HG02623 (cell line): ENCODE results near the gene SPATA19.

ENCODE experiments used
- ATAC-seq: cut with Tn5 transposase; IDR thresholded peaks from one replicate; pipeline ENCODE4 v1.9.1; 2021; ENCODE audit warnings: moderate library complexity; ENCODE audit not compliant: unreplicated experiment

Gene SPATA19

GRCh38 chr11:133835593-133836548 lies 9.4 kb downstream of the SPATA19 start:
- ATAC-seq = no peak

DNA sequence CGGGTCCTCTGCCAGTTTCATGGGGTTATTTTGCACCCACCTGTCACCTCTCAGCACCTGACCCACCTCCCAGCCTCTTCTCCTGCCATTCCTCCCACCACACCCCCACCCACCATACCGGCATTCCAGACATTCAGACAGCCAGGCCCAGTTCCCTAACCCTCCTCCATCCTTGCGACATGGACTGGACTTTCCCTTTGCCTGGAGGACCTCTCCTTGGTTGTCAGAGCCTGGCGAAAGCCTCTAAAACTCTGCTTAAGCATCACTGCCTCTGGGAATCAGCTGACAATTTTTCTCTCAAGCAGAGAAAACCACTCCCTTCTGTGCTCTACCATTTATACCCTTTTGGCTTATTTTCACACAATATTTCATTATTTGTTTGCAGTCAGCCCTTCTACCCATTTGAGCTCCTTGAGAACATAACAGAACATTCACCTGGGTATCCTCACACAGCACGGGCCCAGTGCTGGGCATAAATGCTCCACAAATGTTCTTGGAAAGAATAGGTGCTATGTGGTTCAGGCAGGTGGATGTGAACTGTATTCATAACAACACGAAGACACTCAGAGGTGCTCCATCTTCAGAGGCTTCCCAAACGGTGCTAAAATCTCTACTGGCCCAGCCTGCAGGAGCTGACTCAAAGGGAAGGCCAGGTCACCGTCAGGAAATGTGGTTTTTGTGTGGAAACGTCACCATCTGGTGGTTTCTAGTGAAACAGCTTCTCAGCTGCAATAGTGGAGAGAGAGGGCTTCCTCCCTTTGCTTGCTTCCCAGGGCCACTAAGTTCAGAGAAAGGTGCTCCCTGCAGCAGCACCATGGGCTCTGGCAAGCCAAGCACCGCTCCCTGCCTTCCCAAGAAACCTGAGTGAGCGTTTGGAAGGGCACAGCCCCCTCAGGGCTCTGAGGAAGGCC lies 10.4 kb downstream of the SPATA19 start:
- peak; percentile 92 for ATAC-seq

DNA sequence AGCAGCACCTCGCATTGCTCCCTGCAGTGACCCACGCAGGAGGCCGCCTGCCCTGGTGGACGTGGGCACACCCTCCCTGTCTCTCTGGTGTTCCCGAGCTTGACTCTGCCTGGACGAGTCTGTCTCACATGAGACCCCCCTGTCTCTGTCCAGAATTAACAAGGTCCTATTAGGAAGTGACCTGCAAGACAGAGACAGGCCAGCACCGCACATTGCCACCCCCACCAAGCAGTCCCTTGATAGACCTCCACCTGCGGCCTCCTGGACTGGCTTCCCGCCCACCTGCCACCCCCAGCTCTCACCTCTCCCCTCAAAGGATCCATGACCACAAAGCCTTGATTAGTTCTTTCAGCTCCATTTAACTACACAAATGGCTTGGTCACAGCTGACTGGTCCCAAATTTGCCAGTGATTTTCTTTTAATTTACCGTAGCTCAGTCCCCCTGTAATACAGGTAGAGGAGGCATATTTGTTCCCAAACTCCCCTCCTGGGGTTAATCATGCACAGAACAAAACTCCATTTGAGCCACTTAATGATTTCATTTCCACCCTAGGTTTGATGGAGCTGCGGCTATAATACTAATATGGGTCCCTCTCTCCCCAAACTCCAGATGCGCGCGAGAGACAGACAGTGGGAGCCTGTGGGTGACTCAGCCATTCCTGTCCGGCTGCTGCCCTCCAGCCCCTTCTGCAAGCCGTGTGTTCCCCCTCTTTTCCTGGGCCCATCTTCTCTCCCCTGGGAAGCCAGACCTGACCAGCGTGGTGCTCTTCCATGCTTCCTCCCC lies 11.2 kb downstream of the SPATA19 start:
- ATAC-seq = no peak

DNA sequence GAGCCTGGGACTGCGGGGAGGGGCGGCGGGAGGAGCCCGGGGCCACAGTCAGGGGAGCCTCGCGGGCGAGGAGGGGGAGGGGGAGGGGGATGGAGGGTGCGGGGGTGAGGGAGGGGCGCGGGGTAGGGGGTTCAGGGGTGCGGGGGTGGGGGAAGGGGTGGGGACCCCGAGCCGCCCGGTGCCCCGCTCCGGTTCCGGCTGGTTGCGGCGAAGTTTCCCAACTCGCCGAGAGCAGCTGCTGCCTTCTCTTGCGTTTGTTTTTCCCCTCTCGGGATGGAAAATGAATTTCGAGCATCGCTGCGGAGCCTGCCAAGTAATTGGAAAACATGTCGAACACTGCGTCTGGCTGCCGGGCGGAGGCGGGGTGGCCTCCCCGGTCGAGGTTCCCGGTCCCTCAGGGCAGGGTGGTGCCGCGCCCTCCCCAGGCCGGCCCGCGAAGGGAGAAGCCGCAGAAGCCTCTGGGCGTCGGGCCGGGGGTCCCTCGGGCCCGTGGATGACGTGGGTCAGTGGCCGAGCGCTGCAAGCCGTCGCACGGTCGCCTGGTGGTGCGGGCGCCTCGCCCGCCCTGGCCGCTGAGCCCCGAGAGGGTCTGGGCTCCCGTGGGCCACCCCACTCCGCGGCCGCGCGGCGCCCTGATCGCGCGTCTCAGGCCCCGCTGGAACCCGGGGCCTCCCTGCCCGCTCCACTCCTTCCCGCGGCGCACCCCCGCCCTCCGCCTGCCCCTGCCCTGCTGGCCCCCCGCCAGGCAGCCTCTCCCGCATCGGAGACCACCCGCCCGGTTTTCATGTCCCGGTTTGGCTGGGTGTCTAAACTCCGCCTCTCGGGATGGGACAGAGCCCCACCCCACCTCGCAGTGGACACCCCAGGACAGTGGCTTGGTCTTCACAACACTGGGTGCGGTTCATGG lies 12.1 kb downstream of the SPATA19 start:
- no peak for ATAC-seq

DNA sequence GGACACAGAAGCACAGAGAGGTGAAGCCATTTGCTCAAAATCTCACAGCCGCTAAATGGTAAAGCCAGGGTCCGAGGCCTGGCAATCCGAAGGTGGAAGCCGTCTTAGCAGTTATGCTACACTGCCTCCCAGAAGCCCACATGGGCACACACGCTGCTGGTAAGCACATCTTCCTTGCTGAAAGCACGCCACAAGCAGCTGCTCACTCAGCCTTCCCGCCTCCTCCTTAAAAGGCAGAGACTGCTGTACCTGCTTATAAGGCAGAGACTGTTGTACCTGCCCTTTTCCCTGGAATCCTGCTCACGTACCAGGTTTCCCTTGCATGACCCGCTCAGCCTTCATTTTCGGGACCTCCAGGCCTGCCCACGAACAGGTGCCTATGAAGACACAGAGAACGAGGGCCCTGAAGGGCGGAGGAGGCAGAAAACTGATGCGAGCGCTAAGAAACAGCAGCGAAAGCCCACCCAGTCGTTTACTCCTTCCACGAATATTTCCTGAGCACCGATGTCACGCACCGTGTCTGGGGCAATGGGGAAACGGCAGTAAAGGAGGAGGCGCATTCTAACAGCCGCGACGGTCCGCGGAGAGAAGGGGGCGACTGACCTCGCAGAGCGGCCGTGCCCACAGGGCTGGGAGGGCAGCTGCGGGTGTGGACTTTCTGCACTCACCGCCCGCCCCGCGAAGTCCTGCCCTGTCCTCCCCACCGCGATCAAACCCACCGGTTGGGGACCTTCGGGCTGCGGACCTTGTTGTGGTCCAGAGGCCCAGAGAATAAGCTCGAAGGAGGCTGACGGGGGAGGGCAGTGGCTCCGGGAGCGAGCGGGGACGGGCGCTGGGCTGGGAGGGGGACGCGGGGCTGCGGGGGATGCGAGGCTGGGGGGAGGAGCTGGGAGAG lies 13.0 kb downstream of the SPATA19 start:
- ATAC-seq = no peak

DNA sequence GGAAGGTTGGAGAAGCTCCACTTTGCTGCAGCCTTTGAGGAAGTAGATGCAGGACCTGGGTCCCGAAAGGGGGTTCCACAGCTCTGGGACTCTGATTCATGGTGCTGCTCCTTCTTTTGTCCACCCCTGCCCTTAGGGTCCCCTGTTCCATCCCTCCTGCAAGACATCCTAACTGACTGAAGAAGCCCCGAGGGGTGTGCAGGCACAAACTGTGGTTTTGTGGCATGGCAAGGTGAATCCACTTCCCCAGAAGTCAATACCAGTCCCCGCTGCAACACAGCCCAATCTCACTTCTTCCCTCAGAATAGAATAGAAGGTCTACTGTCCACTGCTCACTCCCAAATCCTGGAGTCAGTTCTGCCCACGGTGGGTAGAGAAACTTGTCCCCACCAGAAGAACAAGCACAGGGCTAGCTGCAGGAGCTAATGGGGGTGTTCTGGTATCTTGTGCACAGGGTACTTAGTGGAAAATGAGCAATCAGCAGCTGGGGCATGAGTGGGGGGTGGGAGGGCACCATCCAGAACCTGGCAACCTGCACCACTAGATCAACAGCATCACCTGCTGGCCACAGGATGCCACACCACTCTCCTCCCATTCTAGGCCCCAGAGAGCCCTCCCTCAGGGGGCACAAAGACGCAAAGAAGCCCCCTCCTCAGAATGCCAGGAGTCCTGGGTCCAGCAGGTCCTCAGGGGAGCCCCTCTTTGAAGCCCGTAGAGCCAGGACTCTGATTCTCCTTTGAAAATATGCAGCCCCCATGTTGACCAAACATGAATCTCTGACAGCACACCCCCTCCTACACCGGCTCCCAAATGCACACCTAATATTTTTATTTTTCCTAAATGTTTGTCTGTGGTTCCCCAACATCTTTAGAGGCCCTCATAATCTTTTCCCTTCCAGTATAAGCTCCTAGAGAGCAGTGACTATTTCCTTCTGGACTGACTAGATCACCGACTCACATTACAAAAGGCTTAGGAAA lies 14.1 kb downstream of the SPATA19 start:
- ATAC-seq = no peak

GRCh38 chr11:133829566-133829965 lies 15.7 kb downstream of the SPATA19 start:
- ATAC-seq = no peak

GRCh38 chr11:133828871-133829270 lies 16.4 kb downstream of the SPATA19 start:
- ATAC-seq = no peak

DNA sequence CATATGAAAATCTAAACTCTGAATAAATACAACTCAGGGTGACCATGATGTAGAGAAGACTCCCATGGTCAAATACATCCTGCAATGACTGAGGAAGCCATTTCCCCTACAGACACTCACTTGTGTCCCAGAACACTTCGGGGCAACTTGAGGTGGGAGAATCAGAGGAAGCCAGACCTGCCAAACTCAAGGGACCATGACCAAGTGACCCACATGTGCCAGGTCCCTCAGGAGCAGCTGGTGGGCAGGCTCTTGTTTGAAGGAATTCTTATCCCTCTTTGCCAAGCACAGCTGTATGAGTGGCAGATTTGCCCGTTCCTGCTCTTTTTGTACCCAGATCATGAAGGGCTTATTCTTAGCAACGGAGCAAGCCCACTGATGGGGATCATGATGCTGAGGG lies 17.8 kb downstream of the SPATA19 start:
- ATAC-seq = no peak

GRCh38 chr11:133826866-133827265 lies 18.4 kb downstream of the SPATA19 start:
- ATAC-seq = no peak

DNA sequence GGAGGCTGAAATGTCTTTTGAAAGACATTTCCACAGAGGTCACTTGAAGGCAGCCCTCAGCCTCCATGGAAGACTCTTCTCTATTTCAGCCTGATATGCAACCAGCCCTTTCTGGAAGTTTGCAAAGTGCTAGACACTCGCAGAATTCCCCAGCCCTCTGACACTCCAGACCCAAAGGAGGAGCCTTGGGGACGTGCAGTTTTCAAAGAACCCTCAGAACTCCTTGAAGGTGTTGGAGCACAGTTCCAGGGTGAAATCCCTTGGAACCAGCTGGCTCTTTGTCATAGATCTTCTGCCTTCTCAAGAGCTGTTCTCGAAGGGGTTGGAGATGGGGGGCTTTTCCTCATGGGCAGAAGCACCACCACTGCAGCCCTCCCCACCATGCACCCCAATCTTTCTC lies 19.6 kb downstream of the SPATA19 start:
- ATAC-seq = no peak

- ATAC-seq = no peak
Observed at GRCh38 chr11:133825156-133825555, 20.2 kb downstream of the SPATA19 start.

DNA sequence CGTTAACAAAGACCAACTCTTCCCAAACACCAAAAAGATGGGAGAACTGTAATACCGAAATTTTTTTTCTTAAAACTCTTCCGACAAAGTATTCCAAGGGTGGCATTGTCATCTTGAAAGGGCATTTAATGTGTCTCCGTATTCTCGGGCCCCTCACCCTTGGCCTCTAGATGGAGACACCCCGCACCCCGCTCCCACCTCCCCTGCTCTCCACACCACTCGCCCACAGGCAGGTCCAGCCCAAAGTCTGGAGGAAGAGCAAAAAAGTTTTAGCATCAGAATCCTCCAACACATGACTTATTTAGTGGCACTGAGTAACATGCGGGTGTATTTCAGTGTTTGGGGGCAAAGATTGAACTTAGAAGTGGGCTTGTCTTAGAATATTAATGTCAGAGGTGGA lies 20.7 kb downstream of the SPATA19 start:
- no peak for ATAC-seq

- ATAC-seq = no peak
Observed at GRCh38 chr11:133823614-133824013, 21.7 kb downstream of the SPATA19 start.

- ATAC-seq = no peak
Observed at GRCh38 chr11:133823211-133823610, 22.1 kb downstream of the SPATA19 start.

GRCh38 chr11:133821776-133822175 lies 23.5 kb downstream of the SPATA19 start:
- peak; percentile 60 for ATAC-seq

DNA sequence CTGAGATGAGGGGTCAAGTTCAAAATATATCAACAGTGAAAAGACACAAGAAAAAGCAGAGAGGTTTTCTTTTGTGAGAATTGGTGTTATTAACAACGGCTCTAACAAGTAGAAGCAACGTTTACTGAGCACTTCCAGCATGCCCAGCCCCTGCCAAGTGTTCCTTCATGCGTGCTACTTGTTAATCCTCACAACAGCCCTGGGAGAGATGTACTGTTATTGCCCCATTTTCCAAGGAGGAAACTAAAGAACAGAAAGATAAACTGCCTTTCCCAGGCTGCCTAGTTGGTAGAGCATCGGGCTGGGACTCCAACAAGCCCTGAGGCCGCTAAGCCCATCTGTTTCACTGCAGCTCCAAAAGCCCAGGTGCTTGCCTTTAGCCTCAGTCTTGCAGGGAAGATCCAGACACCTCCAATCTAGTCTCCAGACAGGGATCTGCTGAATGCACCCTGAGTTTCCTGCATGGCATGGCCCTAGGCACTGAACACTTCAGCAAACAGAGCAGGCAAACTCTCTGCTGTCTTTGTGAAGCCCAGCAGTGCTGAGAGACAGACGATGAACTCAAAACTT lies 25.5 kb downstream of the SPATA19 start:
- ATAC-seq = no peak
